ENCODE results near the gene ATP8B4. TPM values are rescaled to one million over a fixed set of nuclear protein-coding genes. Genes with fewer than 3 reads are reported as not detected.

ATP8B4 gene
- total RNA-seq, 5 donors from 2014 or later (not counting 1 experiment from before 2014, with no cell fraction given) = 0.72 to 2.4 (median 1.3) TPM

- Histone ChIP-seq H3K36me3 (ENCODE audit: control insufficient read depth in 2 of 2, extremely low read depth in 1 of 2, insufficient read depth in 1 of 2, low read length in 1 of 2) (no peaks in the 10 kb centered on the region), H3K9me3 (no peaks in the 10 kb centered on the region), H3K27ac (ENCODE audit: low read length) (no peak overlapping the region), H3K4me1 (ENCODE audit: control insufficient read depth in 1 of 2, extremely low read depth in 1 of 2, insufficient read depth in 2 of 2, low read length in 2 of 2) (no peaks in the 10 kb centered on the region), H3K4me3 (ENCODE audit: control insufficient read depth in 1 of 2, extremely low read depth in 1 of 2, low read length in 1 of 2) (no peak overlapping the region), H3K27me3 (replicated peaks in 1 of 2; ENCODE audit: control insufficient read depth in 2 of 2, extremely low read depth in 1 of 2, insufficient read depth in 2 of 2, low read length in 1 of 2) (no peaks in the 10 kb centered on the region)
- DNase-seq = no peak
- Mint-ChIP-seq H3K27me3 (peaks cover 0 to 4% of the 10 kb centered on the region in 2 donors), H3K36me3 (no peaks in the 10 kb centered on the region), H3K27ac (no peak overlapping the region), H3K9me3 (no peaks in the 10 kb centered on the region), H3K4me3 (no peak overlapping the region), H3K4me1 (no peaks in the 10 kb centered on the region)
- CTCF ChIA-PET = no interaction called here
- ATAC-seq (replicated peaks in 1 of 4) = no peak
- WGBS (ENCODE audit: insufficient coverage) = no CpG with 5 or more reads among the region's 2 CpGs
- POLR2A ChIA-PET = no interaction called here
Observed at GRCh38 chr15:49988766-49989165, 130.3 kb downstream of the ATP8B4 start.

GRCh38 chr15:49987896-49988295 is 131.1 kb downstream of the ATP8B4 start:
- H3K9me3 ChIP-seq = no peaks in the 10 kb centered on the region
- DNase-seq (no peak), ATAC-seq (replicated peaks in 1 of 4) (no peak)
- no peak overlapping the region for H3K27ac Mint-ChIP-seq
- ChIA-PET POLR2A (interaction anchor here in 1 of 2 donors (0.7 kb wide), 1 partner anchor 343 kb away, joined by 3 read pairs; no protein-coding TSS in a partner anchor), CTCF (interaction anchor here in 1 of 2 donors (0.6 kb wide), 1 partner anchor 748 kb away, joined by 3 read pairs; no protein-coding TSS in a partner anchor)
- no peaks in the 10 kb centered on the region for H3K4me1 Mint-ChIP-seq
- no peaks in the 10 kb centered on the region for H3K36me3 ChIP-seq (ENCODE audit: control insufficient read depth in 2 of 2, extremely low read depth in 1 of 2, insufficient read depth in 1 of 2, low read length in 1 of 2)
- no CpG with 5 or more reads among the region's 3 CpGs for WGBS (ENCODE audit: insufficient coverage)
- no peak overlapping the region for H3K4me3 ChIP-seq (ENCODE audit: control insufficient read depth in 1 of 2, extremely low read depth in 1 of 2, low read length in 1 of 2)
- H3K27me3 ChIP-seq (replicated peaks in 1 of 2; ENCODE audit: control insufficient read depth in 2 of 2, extremely low read depth in 1 of 2, insufficient read depth in 2 of 2, low read length in 1 of 2) = no peaks in the 10 kb centered on the region
- no peak overlapping the region for H3K4me3 Mint-ChIP-seq
- H3K27ac ChIP-seq (ENCODE audit: low read length) = no peak overlapping the region
- peaks cover 0 to 7% of the 10 kb centered on the region in 2 donors for H3K27me3 Mint-ChIP-seq
- no peaks in the 10 kb centered on the region for H3K9me3 Mint-ChIP-seq
- no peaks in the 10 kb centered on the region for H3K4me1 ChIP-seq (ENCODE audit: control insufficient read depth in 1 of 2, extremely low read depth in 1 of 2, insufficient read depth in 2 of 2, low read length in 2 of 2)
- H3K36me3 Mint-ChIP-seq = no peaks in the 10 kb centered on the region

- ChIA-PET CTCF (interaction anchor here in 1 of 2 donors (0.6 kb wide), 1 partner anchor 747 kb away, joined by 3 read pairs; no protein-coding TSS in a partner anchor), POLR2A (interaction anchor here in 1 of 2 donors (0.7 kb wide), 1 partner anchor 342 kb away, joined by 3 read pairs; no protein-coding TSS in a partner anchor)
- no peaks in the 10 kb centered on the region for H3K27me3 ChIP-seq (replicated peaks in 1 of 2; ENCODE audit: control insufficient read depth in 2 of 2, extremely low read depth in 1 of 2, insufficient read depth in 2 of 2, low read length in 1 of 2)
- Mint-ChIP-seq H3K4me1 (no peaks in the 10 kb centered on the region), H3K4me3 (no peak overlapping the region), H3K9me3 (no peaks in the 10 kb centered on the region), H3K27me3 (peaks cover 0 to 7% of the 10 kb centered on the region in 2 donors), H3K27ac (no peak overlapping the region), H3K36me3 (no peaks in the 10 kb centered on the region)
- no peaks in the 10 kb centered on the region for H3K4me1 ChIP-seq (ENCODE audit: control insufficient read depth in 1 of 2, extremely low read depth in 1 of 2, insufficient read depth in 2 of 2, low read length in 2 of 2)
- DNase-seq = no peak
- WGBS (ENCODE audit: insufficient coverage) = 92% methylated on average over 2 of the region's 3 CpGs
- ATAC-seq (replicated peaks in 1 of 4) = no peak
- H3K9me3 ChIP-seq = no peaks in the 10 kb centered on the region
- H3K4me3 ChIP-seq (ENCODE audit: control insufficient read depth in 1 of 2, extremely low read depth in 1 of 2, low read length in 1 of 2) = no peak overlapping the region
- no peak overlapping the region for H3K27ac ChIP-seq (ENCODE audit: low read length)
- H3K36me3 ChIP-seq (ENCODE audit: control insufficient read depth in 2 of 2, extremely low read depth in 1 of 2, insufficient read depth in 1 of 2, low read length in 1 of 2) = no peaks in the 10 kb centered on the region
Observed at GRCh38 chr15:49987198-49987785, 131.7 kb downstream of the ATP8B4 start.

GRCh38 chr15:49986326-49986725 is 132.7 kb downstream of the ATP8B4 start:
- Histone ChIP-seq H3K4me3 (ENCODE audit: control insufficient read depth in 1 of 2, extremely low read depth in 1 of 2, low read length in 1 of 2) (no peak overlapping the region), H3K36me3 (ENCODE audit: control insufficient read depth in 2 of 2, extremely low read depth in 1 of 2, insufficient read depth in 1 of 2, low read length in 1 of 2) (no peaks in the 10 kb centered on the region), H3K4me1 (ENCODE audit: control insufficient read depth in 1 of 2, extremely low read depth in 1 of 2, insufficient read depth in 2 of 2, low read length in 2 of 2) (no peaks in the 10 kb centered on the region), H3K27ac (ENCODE audit: low read length) (no peak overlapping the region), H3K27me3 (replicated peaks in 1 of 2; ENCODE audit: control insufficient read depth in 2 of 2, extremely low read depth in 1 of 2, insufficient read depth in 2 of 2, low read length in 1 of 2) (no peaks in the 10 kb centered on the region), H3K9me3 (no peaks in the 10 kb centered on the region)
- Mint-ChIP-seq H3K9me3 (no peaks in the 10 kb centered on the region), H3K27ac (no peak overlapping the region), H3K27me3 (peaks cover 0 to 7% of the 10 kb centered on the region in 2 donors), H3K36me3 (no peaks in the 10 kb centered on the region), H3K4me3 (no peak overlapping the region), H3K4me1 (no peaks in the 10 kb centered on the region)
- WGBS (ENCODE audit: insufficient coverage) = no CpG with 5 or more reads among the region's 3 CpGs
- CTCF ChIA-PET = no interaction called here
- no peak for ATAC-seq (replicated peaks in 1 of 4)
- POLR2A ChIA-PET = no interaction called here
- DNase-seq = no peak

- DNase-seq = no peak
- ChIA-PET POLR2A (no interaction called here), CTCF (no interaction called here)
- H3K27me3 Mint-ChIP-seq = peaks cover 0 to 7% of the 10 kb centered on the region in 2 donors
- Histone ChIP-seq H3K36me3 (ENCODE audit: control insufficient read depth in 2 of 2, extremely low read depth in 1 of 2, insufficient read depth in 1 of 2, low read length in 1 of 2) (no peaks in the 10 kb centered on the region), H3K4me1 (ENCODE audit: control insufficient read depth in 1 of 2, extremely low read depth in 1 of 2, insufficient read depth in 2 of 2, low read length in 2 of 2) (no peaks in the 10 kb centered on the region), H3K4me3 (ENCODE audit: control insufficient read depth in 1 of 2, extremely low read depth in 1 of 2, low read length in 1 of 2) (no peak overlapping the region), H3K27me3 (replicated peaks in 1 of 2; ENCODE audit: control insufficient read depth in 2 of 2, extremely low read depth in 1 of 2, insufficient read depth in 2 of 2, low read length in 1 of 2) (no peaks in the 10 kb centered on the region), H3K9me3 (no peaks in the 10 kb centered on the region), H3K27ac (ENCODE audit: low read length) (no peak overlapping the region)
- H3K9me3 Mint-ChIP-seq = no peaks in the 10 kb centered on the region
- ATAC-seq (replicated peaks in 1 of 4) = no peak
- H3K4me3 Mint-ChIP-seq = no peak overlapping the region
- no peak overlapping the region for H3K27ac Mint-ChIP-seq
- 100% methylated on average over 3 of the region's 4 CpGs for WGBS (ENCODE audit: insufficient coverage)
- no peaks in the 10 kb centered on the region for H3K36me3 Mint-ChIP-seq
- H3K4me1 Mint-ChIP-seq = no peaks in the 10 kb centered on the region
Observed at GRCh38 chr15:49985463-49985862, 133.6 kb downstream of the ATP8B4 start.

- H3K4me3 ChIP-seq (ENCODE audit: control insufficient read depth in 1 of 2, extremely low read depth in 1 of 2, low read length in 1 of 2) = no peak overlapping the region
- ChIA-PET CTCF (no interaction called here), POLR2A (no interaction called here)
- no peaks in the 10 kb centered on the region for H3K4me1 ChIP-seq (ENCODE audit: control insufficient read depth in 1 of 2, extremely low read depth in 1 of 2, insufficient read depth in 2 of 2, low read length in 2 of 2)
- Mint-ChIP-seq H3K4me1 (peaks cover 0 to 2% (median 2%) of the 10 kb centered on the region in 3 donors), H3K4me3 (no peak overlapping the region), H3K9me3 (no peaks in the 10 kb centered on the region), H3K27ac (no peak overlapping the region), H3K36me3 (no peaks in the 10 kb centered on the region), H3K27me3 (peaks cover 0 to 7% of the 10 kb centered on the region in 2 donors)
- no peaks in the 10 kb centered on the region for H3K36me3 ChIP-seq (ENCODE audit: control insufficient read depth in 2 of 2, extremely low read depth in 1 of 2, insufficient read depth in 1 of 2, low read length in 1 of 2)
- H3K27me3 ChIP-seq (replicated peaks in 1 of 2; ENCODE audit: control insufficient read depth in 2 of 2, extremely low read depth in 1 of 2, insufficient read depth in 2 of 2, low read length in 1 of 2) = no peaks in the 10 kb centered on the region
- H3K27ac ChIP-seq (ENCODE audit: low read length) = no peak overlapping the region
- no peaks in the 10 kb centered on the region for H3K9me3 ChIP-seq
- no CpG with 5 or more reads among the region's 2 CpGs for WGBS (ENCODE audit: insufficient coverage)
- no peak for ATAC-seq (replicated peaks in 1 of 4)
- DNase-seq = no peak
Observed at GRCh38 chr15:49984436-49984835, 134.6 kb downstream of the ATP8B4 start.

Measured in T-cell (primary cell).